HPDE6-E6E7 (cell line): Measurements from ENCODE around the gene CATSPER4.

Experiments used
- DNase-seq: peaks from one replicate; pipeline ENCODE4 v3.0.0; 2011; ENCODE audit warnings: missing footprints; ENCODE audit errors: extremely low spot score

CATSPER4 gene

GRCh38 chr1:26190373-26190987 lies at the start of gene CATSPER4:
Gene CATSPER4 (plus strand): TSS chr1:26190602. CDS start chr1:26190628, 26 bp downstream.
- no peak for DNase-seq

GRCh38 chr1:26142159-26142558 lies 48.2 kb upstream of the CATSPER4 start:
- no peak for DNase-seq

DNA sequence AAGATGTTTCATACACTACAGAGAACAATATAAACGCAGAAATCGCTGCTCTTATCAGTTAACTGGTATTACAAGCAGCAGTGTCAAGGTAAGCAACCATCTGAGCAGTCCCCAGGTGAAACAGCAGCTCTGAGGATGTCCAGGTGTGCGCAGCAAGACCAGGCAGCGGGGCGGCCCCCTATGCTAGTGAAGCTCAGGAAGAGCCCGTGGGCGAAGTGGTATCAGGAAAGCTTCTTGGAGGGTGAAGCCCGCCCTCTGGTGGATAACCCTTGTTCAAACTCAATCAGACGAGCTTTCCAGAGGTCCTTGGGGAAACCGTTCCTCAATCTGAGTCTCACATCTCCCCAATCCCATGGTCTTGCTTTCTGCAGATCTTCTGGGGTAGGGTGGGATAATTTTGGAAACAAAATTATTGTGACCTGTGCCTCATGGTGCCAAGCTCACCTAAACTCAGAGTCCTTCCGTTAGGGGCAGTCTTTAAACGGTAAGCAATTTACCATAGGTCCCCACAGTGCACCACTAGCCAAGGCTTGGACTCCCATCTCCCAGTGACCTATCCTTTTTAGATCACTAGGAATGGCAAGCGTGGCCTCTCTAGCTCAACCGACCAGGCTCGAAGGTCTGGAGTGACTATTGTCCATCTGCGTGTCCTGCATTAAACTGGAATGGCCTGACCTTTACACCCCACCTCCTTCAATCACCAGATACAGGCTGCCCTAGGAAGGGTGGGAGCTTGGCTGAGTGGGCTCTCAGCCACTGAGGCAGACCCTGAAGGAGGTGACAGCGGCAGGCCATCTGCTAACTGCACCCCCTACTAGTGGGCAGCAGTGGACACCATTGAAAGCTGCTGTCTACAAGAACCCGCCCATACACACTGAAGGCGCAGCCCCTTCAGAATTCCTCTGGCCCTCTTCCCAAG lies 45.1 kb upstream of the CATSPER4 start:
- peak; percentile 60 for DNase-seq

DNA sequence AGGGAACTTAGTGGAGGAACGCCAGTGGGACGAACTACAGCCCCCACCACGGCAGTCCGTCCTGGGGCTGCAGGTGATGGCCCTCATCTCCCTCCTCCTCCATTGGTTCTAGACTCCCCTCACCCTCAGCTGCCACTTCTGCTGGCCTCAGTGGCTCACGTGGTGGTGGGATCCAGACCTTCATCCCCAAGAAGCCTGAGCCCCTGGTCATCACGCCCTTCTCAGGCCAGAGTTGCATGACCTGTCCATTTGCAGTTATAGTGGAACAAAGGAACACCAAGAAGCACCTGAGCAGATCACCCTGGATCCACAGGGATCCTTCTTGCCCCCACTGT lies 44.5 kb upstream of the CATSPER4 start:
- no peak for DNase-seq

DNA sequence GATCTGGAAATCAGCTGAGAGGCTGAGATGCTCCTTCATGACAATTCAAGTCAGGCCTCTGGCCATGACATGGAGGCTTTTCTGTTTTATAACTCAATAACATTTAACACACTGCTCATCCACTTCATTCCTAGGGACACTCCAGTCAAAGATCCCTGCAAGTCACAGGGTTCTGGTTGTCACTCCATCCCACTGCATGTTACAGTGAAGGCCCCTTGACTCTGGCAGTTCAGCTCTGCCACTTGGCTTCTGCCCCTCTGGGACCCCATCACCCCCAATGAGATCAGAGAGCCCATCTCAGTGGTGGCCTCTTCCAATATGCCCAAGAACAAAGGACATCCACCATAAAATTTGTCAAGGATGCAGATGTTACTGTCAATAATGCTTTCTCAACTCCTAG lies 41.5 kb upstream of the CATSPER4 start:
- no peak for DNase-seq

- no peak for DNase-seq
Observed at GRCh38 chr1:26153966-26154532, 36.4 kb upstream of the CATSPER4 start.

DNA sequence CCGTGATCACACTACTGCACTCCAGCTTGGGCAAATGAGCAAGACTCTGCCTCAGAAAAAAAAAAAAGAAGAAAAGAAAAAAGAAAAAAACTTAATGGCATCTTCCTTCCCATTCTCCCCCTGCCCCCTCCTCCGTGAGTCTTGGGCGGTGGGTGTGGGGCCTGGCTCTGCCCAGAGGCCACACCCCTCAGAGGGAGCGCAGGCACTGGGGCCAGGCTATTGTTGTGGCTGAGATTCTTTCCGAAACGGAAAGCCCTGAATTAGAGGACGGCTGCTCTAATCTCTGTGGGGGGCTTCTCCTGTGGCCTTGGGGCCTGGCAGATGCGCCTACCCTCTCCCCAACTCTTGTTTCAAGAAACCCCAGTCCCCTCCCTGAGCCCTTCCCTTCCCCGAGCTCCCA lies 35.7 kb upstream of the CATSPER4 start:
- DNase-seq = no peak

DNA sequence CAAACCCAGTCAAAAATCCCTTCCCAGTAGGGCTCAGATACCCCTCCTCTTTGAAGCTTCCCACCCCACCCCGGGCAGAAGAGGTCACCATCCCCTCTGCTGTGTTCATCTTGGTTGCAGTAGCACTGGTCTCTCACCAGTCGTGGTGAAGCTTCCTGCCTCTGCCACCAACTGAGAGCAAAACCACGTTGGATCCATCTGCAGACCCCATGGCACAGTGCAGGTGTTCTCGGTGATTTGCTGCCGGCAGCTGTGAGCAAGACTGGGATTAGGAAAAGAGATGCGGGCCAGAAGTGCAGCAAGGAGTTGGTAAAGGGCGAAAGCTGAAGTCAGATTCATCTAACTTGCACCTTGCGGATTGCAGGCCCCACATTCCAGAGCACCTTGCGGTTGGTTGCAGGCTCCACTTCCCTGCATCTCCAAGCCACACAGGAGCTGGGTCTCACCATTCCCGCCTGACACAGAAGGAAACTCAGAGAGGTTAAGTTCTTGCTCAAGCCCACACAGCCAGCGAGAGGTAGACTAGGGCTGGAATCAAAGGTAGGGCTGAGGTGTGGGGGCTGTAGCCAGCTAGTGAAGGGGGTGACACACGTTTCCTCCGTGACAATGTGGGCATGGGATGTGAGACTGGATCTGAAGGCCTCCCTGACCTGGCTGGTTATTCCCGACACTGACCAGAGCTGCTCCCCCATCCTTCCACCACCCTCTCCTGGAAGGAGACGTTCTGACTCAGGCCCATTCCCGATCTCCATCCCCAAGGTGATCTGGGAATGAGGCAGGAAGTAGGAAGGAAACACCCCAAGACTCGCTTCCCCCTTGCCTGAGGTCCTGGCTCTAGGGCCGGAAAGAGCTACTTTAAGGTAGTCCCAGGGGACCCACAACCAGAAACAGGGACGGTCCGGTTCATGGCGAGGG lies 34.8 kb upstream of the CATSPER4 start:
- no peak for DNase-seq

DNA sequence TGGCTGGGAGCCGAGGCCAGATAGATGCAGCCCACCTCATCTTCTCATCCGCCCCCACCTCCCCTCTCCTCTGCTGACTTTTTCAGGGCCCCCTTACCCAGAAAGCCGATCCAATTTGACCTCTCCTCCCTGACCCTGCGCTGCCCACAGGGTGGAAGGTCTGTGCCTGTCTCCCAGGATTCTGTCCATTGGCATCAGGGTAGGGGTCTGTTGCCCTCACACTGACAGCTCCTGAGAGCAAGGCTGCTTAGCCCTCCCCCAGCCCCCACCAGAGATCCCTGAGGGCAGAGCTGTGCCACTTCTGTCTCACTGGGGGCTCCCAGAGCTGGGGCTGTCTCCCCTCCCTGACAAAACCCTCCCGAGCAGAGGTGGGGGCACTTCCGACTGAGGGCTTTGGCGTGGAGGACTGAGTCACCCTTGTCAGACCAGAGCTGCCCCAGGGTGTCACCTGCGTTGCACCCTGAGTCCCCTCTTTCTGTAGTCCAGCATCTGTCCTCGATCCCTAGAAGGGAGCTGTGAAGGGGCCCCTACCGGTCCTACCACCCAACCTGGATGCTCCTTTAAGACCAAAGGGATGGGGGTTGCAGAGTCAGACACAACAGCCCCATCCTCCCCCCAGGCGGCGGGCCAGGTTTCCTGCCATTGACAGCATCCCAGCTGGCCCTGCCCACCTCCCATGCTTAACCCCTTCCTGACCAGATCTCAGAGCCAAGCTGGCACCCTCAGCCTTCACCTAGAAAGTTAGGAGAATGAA lies 33.9 kb upstream of the CATSPER4 start:
- no peak for DNase-seq

DNA sequence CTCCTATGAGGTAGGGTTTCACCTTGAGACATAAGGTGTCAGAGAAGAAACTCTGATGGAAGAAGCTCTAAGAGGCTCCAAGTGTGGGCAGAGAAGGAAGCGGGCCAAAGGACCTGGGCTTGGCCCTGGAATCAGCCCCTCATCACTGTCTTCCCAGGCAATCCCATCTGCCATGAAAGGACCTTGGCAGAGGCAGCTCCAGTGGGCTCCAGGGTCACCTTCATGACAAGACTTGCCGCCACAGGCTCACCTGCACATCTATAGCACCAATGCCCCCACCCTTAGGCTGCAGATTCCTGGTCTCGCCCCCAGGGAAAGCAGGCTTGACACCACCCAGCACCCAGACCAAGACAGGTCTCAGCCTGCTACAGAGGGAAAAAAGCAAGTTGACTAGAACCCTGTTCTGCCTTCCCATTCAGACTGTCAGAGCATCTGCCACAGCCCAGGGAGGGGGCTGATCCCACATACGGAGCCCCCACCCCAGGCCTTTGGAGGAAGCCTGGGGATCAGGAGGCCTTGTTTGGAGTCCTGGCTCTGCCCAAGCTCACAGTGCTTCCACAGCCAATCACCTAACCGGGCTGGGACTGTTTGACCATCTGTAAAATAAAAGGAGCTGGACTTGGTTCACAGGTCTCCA lies 32.0 kb upstream of the CATSPER4 start:
- no peak for DNase-seq

DNA sequence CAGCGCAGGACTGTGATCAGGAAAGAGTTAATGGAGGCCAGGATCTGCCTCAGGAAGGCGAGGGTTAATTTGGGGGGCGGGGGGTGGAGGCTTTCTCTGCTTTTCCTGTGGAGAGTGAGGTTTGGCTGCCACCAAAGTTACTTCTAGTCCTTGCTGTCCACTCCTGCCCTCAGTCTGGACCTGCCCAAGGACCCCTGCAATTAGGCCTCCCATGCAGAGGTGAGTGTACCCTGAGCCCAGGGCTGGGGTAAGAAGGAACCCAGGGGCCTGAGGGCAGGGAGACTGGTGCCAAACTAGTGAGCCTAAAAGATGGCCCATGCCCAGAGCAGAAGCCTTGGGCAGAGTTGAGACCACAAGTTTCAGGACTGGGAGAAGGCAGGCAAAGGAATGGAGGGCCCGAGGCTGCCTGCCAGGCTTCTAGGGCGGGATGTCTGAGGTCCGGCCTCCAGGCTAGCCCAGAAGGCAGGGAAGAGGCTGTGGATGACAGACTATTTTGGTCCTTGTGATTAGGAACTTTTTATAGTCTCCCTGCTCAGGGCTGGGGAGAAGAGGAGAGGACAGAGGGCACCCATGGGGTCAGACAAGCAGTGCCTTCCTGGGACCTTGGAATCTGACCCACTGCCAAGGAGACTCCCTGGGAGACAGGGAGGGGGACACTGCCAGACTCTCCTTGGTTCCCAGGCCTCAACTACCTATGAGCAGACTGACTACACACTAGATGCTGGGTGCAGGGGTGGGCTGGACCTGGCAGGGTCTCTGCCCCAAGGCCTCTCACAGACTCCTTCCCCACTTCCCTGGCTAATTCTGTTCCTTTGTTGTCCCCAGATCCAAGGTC lies 31.3 kb upstream of the CATSPER4 start, which contains the start of gene FAM110D:
Gene FAM110D (plus strand): TSS at position 172 of the 835 bp plus-strand sequence. CDS start 2,213 bp downstream, outside the sequence.
- no peak for DNase-seq

GRCh38 chr1:26159743-26160039 lies 30.7 kb upstream of the CATSPER4 start:
- DNase-seq = no peak

DNA sequence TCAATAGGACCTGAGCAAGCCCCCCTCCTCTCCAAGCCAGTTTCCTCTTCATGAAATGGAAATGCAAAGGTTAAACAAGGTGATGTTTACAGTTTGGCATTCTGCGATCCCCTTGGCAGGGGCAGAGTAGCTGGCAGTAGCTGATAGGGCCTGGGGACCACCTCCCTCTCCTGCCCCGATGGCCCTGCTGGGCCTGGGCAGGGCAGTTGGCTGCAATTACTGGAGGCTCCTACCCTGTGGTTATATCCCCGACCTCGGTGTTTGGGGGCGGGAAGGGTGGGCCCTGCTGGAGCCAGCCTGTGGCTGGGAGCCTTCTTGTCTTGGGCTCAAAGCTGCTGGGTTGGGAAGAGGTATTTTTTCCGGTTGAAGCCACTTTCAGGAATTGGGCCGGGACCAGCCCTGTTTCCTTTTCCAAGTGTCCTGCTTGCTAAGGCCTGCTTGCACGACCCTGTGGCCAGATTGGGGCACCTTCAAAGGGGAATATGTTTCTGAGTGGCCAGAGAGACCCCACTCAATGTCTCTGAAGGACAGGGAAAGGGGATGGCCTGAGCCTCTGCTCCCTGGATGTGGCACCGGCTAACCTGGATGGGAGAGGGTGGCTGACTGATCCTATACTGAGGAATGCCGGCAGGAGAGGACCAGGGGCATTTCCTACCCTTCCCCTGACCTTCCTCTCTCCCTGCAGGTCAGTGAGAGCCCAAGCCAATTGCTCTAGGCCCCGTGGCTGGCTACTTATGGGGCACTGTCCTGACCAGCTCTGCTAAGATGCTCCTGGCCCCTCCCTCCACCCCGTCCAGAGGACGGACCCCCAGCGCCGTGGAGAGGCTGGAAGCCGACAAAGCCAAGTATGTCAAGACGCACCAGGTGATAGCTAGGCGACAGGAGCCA lies 29.6 kb upstream of the CATSPER4 start:
- no peak for DNase-seq

DNA sequence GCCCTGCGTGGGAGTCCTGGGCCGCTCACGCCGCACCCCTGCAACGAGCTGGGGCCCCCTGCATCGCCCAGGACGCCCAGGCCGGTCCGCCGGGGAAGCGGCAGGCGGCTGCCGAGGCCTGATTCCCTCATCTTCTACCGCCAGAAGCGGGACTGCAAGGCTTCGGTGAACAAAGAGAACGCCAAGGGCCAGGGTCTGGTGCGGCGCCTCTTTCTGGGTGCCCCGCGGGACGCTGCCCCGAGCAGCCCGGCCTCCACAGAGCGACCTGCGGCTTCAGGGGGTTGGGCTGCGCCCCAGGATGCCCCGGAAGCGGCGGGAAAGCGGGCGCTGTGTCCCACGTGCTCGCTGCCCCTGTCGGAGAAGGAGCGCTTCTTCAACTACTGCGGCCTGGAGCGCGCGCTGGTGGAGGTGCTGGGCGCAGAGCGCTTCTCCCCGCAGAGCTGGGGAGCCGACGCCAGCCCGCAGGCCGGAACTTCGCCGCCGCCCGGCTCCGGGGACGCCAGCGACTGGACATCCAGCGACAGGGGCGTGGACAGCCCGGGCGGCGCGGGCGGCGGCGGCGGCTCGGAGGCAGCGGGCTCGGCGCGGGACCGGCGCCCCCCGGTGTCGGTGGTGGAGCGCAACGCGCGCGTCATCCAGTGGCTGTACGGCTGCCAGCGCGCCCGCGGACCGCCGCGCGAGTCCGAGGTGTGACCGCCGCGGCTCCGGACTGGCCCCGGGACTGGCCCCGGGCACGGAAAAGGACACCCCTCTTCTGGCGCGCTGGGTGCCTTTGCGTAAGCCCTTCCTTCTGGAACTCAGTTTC lies 28.8 kb upstream of the CATSPER4 start:
- DNase-seq = peak; percentile 54

DNA sequence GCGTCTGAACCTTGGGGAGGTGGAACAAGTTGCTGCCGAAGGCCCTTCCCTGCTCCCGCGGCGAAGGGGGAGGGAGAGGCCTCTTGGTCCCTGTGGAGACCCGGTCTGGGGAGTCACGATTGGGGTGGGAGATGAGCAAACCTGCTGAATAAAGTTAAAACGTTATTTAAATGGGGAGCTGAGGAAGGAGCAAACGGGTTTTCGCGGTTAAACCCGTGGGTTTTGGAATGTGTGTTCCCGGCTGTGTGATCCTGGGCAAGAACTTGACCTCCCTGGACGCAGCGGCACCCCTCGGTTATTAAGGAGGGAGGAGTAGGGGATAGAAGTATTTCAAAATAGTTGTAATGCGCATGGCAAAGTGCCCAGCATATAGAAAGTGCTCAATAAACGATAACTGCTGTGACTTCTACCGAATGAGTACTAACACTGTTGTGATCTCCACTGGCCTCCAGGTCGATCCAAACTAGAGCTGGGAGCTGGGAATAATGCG lies 28.1 kb upstream of the CATSPER4 start:
- no peak for DNase-seq

- no peak for DNase-seq
Observed at GRCh38 chr1:26163684-26164035, 26.7 kb upstream of the CATSPER4 start.

DNA sequence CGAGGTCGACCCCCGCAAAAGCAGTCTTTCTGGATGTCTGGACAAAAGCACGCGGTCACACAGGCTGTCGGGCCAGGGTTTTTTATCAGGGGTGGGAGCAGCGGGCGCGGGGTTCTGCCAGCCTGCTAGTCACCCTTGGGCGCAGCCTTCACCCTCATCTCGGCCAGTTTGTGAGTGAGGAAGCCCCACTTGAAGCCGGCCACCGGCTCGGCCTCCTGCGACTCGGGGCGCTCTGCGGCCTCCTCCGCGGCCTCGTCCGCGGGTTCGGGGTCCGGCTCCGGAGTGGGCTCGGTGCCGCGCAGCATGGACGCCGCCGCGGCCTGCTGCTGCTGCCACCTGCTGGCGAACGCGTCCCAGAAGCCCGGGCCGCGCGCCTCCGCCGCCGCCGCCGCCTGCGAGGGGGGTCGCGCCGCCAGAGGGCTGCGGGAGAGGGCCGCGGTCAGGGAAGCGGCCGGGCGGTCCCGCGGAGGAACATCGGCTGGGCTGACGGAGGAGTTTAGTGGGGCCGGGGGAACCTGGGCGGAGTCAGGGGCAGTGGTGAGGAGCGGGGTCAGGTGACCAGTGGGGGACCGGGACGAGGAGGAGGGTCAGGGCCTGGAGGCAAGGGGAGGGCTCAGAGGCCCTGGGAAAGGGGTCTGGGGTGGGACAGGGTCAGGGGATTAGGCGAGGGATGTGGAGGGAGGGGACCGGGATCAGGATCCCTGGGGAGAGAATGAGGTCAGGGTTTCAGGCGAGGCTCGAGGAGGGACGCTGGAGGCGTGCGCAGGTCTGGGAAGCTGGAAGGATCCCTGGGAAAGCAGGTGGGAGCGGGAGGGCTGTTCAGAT lies 26.2 kb upstream of the CATSPER4 start:
- peak; percentile 31 for DNase-seq
